NCI-H446 treated with DMSO at 0.1 percent for 48 hours (cell line): ENCODE data around the gene DNHD1.
"Not testable (repeated sequence)": the region's sequence is repeated elsewhere in the genome, so short reads cannot be mapped to it uniquely, and the experiment has no call there.

Experiments used
- DNase-seq: peaks from one replicate; lab custom pipeline; 2025; lab: John Stamatoyannopoulos, UW

Gene DNHD1

DNA sequence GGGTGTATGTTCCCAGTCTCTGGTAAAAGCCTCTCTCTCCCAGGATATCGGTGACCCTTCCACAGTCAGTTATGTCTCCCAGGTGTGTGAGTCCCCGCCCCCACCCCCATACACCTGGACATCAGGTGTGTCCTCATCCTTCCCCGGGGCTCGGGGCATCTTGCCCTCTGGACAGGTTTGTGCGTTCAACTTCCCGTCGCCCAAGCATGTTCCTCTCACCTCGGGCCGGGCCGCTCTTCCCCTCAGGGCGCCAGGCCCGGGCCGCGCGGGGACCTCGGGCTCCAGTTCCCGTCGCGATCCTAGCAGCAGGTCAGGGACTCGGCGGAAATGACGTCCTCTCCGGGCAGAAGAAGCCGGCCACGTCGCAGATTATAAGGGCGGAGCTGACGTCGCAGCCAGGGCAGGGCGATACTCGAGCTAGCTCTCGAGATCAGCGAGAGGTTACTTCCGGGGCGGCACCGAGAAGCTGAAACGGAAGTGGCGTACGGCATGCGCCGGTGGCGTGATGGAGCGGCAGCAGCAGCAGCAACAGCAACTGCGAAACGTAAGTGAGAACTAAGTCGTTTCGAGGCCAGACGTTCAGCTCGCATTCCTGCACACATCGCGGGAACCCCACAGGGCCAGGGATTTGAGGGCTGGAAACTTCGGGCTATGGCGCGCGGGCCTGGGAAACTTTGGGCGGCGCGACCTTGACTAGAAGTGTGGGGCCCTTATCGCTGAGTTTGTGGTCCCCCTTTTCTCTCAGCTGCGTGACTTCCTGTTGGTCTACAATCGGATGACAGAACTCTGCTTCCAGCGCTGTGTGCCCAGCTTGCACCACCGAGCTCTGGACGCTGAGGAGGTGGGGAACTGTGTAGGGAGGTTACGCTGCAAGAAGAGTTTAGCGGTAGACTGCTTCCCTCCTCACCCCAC lies 15.8 kb upstream of the DNHD1 start, which contains the start of the genes ARFIP2 and TIMM10B:
Gene ARFIP2, minus strand, starts transcription at position 320 of the 912 bp plus-strand sequence. CDS start 910 bp downstream, outside the sequence.
Gene TIMM10B, plus strand, starts transcription at position 490 of the 912 bp plus-strand sequence. Its CDS starts 16 bp downstream, at position 506.
- peak; percentile 95 for DNase-seq

DNA sequence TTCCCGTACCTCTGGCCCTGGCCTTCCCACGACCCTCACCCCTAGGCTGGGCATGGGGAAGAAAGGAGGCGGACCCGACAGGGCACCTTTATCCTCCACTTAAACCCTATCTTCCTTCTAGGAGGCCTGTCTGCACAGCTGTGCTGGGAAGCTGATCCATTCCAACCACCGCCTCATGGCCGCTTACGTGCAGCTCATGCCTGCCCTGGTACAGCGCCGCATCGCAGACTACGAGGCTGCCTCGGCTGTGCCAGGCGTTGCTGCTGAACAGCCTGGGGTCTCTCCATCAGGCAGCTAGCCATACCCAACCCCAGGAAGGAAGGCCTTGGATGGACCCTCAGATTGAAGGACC lies 15.2 kb upstream of the DNHD1 start:
- DNase-seq: no peak

DNA sequence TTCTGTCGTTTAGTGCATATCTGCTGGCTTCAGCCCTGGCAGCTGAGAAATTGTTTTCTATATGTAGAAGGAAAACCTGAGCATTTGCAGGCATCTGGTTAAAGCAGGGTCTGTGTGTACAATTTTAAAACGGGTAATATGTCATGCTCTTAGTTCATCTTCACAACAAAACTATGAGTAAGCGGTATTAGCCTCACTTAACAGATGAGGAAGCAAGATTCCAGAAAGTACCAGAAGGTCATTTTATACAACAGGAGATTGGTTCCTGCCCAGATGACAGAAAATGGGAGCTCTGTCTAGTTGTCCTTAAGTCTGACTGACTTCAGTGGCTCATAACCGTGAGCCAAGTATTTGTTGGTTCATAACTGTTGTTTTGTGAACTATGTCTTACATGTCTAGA lies 14.6 kb upstream of the DNHD1 start:
- no peak for DNase-seq

DNA sequence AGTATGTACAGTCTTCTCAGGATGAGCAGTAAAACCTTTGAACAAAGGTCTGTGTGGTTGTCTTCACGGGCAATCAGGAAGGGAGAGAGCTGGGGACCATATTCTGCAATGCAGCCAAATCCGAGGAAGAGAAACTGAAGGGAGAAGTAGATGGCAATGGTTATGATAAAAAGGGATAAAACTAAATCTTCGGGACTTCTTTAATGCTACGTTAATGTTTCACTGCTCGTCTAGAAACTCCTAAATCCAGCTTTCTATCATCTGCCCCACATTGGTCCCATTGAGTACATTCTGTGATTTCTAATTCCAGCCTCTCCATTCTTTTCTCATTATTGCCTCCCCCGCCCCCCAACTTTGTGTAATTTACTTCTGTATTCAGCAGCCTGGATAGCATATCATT lies 14.1 kb upstream of the DNHD1 start:
- DNase-seq: no peak

DNA sequence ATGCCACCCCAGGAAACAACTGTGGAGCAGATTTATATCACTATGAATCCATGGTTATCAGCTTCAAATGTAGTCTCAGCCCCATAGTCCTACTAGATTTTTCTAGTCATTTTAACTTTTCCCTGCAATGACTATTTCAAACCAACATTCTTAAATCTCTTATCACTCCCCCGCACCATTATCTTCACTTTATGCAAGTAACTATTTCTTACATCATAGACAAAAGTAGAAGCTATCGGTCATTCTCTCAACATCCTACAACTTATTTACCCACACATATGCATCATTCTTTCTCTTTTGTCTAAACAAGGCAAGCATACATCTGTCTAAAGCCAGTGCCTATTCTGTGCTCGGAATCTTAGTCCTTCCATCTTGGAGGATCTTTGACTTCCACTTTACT lies 11.4 kb upstream of the DNHD1 start:
- no peak for DNase-seq

DNA sequence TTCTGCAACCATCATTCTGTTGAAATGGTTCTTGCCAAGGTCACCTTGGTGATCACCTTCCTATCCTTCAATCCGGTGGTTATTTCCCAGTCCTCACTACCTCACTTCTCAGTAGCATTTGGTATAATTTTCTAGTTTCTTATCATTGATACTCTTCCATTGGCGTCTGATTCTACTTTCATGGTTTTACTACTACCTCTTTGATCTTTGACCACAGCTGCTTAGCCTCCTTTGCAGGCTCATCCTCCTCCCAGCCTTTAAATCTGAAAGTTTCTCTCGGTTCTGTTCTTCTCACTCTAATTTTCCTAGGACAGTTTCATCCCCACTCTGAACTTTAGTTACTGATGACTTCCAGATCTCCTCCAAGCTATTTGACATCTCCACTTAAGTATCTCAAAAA lies 10.8 kb upstream of the DNHD1 start:
- DNase-seq: no peak

DNA sequence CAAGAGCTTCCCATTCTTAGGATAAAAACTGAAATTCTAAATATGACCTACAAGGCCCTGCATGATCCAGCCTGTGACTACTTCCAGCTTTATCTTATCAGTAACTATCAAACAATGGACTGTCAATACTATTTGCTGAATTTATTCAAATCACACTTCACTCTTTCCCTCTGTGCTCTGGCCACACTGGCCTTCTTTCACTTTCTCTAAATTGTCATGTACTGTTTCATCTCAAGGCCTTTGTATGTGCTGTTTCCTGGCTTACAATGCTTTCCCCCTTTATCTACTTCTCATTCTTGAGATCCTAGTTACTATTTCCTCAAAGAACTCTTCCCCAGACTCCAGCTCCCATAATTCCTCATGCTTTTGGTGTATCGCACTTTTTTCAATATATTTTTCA lies 10.1 kb upstream of the DNHD1 start:
- DNase-seq: no peak

DNA sequence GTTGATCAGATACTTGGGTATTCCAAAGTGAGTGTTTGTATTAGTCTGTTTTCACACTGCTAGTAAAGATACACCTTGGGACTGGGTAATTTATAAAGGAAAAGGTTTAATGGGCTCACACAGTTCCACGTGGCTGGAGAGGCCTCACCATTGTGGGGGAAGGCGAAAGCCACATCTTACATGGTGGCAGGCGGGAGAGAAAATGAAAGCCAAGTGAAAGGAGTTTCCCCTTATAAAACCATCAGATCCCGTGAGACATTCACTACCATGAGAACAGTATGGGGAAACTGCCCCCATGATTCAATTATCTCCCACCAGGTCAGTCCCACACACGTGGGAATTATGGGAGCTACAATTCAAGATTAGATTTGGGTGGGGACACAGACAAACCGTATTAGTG lies 8.7 kb upstream of the DNHD1 start:
- DNase-seq: no peak

DNA sequence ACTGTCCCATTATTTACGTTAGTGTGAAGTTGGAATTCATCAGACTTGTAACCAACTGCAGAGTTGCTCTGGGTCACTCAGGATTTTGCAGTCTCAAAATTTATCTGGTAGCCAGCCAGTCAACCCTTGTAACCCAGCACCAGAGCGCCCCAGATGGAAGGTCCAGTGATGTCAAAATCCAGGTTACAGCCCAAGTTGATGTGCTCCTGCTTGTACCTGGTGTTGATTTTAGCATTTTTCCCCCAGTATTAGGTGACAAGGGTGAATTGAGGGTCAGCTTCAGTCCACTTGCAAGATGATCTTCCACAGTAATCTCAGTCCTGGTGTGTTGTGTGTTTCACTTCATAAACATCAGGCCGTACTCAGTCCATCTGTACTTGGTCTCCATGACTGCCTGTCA lies 8.3 kb upstream of the DNHD1 start:
- DNase-seq: no peak

DNA sequence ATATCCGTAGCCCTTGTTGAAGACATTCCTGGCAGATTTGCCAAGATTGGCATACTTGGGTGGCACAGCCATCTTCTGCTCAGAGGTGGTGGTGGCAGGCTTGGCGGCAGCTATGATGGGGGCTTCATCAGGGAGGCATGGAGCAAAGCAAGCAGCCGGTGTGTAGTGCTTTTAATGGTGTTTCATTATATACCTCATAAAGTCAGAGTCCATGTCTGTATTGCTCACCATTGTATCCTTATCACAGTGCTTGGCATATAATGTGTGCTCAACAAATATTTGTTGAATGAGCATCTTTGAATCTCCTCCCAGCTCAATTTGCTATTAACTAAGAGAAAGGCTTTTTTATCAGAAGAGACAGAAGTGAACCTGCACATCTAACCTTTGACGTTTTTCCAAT lies 7.8 kb upstream of the DNHD1 start:
- no peak for DNase-seq

DNA sequence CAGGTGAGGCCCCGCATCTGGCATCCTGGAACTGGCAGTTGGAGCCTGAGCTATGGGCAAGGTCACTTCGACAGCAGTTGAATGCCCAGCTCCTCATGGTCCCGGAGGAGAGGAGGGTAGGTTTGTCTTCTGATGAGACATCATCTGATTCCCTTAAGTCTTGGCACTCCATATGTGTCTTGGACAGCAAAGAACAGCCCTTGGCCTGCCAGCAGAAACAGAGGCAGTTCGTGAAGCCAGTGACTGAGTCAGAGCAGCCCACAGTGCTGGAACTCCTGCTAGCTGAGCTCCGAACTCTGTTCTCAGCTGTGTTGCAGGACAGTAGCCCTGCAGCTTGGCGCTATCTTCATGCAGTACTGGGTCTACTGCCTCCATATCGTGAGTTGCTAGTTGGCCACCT lies 1.0 kb downstream of the DNHD1 start:
- no peak for DNase-seq

DNA sequence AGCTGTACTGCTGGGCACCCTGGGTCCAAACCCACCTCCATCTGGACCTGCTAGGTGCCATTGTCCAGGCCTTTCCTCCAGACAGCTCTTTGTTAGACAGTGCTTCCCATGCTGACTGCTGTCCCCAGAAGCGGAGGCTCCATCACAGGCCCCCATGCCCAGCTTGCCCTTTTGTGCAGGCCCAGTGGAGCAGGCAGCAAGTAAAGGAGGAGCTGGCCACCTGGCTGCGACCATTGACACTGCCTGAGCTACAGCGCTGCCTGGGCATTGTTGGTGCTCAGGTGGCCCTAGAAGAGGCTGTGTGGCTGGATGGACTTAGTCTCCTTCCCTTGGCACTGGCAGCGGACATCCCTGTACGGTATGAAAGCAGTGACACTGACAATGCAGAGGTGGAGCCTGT lies 1.5 kb downstream of the DNHD1 start:
- no peak for DNase-seq

DNA sequence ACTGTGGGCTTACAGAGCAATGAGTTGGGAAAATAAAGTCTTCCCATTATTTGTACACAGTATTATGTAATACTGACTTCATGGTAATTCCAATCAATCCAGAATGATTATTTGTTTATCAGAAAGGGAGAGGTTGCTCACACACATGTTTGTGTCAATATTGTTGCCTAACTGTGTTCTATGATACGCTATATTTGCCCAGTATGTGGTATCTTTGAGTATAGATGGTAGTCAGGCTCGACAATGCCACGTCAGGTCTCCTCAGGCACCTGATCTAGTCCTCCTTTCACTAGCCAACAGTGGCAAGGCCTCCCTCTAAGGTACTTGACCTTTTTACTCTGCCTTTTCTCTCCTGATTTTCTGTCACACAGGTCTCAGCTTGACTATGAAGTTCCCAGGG lies 5.3 kb downstream of the DNHD1 start:
- DNase-seq: no peak

DNA sequence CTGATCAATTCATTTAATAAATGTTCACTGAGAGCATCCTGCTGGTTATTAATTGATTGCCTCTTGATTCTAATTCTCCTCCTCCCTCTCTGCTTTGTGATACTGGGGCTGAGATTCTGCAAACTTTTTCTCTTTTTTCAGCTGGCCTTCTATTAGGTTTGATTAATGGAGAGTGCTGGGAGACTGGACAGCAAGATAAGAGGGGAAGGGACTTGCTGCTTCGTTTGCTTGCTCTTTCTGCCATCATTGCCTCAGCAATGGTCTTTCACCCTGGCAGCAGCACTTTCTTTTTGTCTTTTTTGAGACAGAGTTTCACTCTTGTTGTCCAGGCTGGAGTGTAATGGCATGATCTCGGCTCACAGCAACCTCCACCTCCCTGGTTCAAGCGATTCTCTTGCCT lies 7.1 kb downstream of the DNHD1 start:
- DNase-seq: no peak

DNA sequence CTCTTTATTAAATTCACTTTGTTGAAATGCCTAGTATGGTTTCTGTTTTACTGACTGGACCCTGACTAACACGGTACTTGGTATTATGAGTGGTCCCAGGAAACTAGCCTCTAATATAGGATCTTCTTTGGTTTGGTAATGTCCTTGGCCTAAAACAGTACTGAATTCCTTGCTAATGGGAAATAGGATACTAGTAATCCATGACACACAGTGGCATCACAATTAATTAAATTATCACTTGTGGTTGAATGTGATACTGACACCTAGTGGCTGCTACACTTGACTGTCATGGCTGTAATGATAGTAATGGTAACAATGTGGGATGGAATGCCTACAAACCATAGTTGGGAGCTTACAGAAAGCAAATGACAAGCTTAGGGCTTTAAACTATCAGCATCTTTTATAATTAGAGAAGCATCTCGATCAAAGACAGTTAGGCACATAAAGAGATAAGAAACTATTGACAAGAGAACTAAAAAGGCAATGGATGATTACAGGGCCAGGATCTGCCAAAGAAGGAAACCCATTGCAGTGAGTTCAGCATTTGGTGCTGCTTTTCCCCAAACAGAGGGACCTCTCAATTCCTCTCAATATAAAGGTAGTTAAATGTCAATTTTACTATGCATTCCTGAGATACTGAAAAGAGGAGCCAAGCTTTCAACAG lies 8.6 kb downstream of the DNHD1 start:
- DNase-seq: peak; percentile 52

DNA sequence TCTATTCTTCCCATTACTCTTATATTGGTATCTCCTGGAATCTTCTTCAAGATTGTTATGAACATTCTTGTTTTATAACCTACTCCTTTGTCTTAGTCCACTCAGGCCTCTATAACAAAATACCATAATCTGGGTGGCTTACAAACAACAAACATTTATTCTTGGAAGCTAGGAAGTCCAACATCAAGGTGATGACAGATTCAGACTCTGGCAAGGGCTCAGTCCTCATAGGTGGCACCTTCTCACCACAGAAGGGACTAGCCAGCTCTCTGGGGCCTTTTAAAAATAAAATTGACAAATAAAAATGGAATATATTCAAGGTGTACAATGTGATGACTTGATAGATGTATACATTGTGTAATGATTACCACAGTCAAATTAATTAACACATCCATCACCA lies 19.8 kb downstream of the DNHD1 start:
- no peak for DNase-seq

DNA sequence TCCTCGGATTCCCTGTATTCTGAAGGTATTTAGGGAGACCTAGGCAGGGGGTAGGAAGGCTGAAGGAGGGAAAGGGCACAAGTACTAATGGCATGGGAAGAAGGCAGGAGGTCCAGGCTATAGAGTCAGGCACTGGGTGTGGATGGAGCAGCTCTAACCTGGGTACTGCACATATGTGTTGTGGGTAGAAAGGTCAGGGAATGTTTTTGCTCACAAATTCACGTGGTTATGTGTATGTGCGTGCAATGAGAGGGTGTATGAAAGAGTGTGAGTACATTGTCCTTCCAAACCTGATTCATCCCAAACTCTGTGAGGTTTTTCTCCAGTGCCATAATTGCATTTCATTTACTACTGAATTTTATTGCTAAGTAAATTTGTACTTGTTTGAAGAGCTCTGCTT lies 23.2 kb downstream of the DNHD1 start:
- no peak for DNase-seq

DNA sequence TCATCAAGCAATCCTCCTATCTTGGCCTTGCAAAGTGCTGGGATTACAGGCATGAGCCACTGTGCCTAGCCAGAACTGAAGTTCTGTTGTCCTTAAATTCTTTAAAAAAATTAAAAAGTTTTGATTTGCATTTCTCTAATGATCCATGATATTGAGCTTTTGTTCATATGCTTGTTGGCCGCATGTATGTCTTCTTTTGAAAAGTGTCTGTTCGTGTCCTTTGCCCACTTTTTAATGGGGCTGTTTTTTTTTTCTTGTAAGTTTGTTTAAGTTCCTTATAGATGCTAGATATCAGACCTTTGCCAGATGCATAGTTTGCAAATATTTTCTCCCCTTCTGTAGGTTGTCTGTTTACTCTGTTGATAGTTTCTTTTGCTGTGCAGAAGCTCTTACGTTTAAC lies 24.9 kb downstream of the DNHD1 start:
- DNase-seq: not testable (repeated sequence)

DNA sequence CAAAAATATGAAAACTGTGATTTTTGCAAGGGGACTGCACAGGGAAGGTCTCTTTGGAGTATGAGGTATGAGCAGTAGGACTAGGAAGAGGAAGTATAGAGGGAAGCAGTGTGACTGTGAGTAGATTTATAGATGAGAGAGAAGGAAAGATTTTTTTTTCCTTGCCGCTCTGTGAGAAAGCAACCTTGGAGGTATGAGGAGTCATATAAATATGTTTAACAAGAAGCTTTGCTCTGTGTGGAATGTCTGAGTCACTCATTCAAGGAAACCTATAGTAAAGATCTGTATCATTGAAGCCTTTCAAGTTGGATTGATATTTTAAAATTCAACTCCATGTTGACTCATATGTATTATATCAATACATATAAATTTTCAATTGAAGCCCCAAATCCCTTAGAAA lies 26.2 kb downstream of the DNHD1 start:
- DNase-seq: no peak

DNA sequence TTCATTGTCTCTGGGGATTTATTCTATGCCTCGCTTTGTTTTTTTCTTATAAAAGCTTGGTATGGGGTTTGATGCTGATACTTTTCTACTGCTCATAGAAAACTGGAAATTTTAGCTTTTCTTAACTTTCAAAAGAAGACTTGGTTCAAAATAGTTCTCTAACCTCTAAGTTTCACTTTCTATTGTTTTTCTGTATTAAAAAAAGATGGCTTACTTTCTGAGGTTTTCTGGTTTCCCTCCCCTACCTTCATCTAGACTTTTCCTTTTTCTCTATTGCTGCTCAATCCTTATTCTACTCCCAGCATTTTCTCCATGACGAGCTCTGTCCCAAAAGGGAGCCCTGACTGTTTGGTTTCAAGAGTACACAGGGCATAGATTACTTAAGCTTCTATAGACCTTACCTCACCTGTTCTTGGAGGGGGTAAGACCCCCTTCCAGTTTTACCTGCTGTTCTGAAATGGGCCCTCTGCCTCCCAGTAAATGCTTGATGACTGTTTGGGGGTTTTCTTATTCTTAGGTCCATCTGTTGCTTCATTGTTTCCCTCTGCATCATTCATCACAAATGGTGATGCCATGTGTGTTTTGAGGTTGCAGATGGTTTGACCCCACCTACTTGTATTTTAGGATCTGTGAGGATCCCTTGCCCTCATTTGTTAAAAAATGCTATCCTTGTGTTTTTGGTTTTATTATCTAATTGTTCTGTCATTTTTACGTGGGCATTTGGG lies 29.5 kb downstream of the DNHD1 start:
- no peak for DNase-seq

DNA sequence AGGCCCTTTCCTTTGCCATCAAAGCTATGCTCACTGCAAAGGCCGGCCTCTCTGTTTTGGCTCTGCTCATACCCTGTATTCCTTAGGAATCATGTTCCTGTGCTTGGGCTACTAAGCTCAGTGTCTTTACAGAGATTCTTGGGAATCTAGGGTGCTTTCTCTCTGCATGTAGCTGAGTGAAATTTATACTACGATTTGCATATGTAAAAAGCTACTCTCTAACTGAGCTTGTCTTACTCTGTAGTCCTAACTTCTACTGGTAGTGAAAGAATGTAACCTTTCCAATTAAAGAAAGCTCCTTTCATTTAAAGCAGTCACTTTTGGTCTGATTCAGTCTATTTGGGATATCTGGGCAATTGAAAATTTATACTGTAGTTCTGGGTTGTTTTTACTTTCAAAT lies 32.2 kb downstream of the DNHD1 start:
- DNase-seq: no peak

DNA sequence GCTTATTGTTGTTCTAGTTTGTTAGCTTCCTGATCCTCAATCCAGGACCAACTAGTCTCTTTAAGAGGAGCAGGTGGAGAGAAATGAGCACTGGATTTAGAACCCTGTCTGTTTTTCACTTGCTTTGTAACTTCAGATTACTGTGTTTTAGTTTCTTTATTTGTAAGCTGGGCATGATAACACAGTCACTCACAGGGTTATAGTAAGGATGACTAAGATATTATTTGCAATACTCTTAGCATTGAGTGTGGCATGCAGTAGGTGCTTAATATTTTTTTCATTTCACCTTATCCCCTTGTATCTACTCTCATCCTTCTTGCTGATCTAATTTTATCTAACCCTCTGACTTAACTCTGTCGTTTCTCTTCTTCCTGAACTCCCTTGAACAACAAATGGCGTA lies 33.8 kb downstream of the DNHD1 start:
- no peak for DNase-seq

DNA sequence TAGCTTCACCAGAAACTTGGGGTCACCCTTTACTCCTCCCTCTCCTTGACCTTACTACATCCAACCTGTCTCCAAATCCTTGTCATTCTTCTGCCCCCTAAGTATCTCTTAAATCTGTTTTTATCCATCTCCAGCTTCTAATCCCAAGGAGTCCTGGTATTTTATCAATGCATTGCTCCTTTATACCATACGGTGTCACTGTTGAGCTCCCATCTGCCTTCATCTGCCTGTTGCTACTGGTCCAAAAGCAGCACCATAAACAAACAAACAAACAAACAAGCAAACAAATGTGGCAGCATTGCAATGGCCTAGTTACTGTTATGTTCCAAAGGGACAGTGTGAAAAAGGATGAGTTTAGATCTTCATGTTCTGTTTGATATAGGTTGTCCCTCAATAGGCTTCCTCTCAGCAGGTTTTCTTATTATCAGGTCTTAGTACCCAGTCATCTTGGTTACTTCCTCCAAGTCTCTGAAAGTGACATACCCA lies 34.2 kb downstream of the DNHD1 start:
- DNase-seq: no peak
